GM18951 (cell line): Measurements from ENCODE around the gene DUSP9.
"Not testable (repeated sequence)": the region's sequence is repeated elsewhere in the genome, so short reads cannot be mapped to it uniquely, and the experiment has no call there.

Experiments
- POLR2A ChIP-seq: IDR thresholded peaks from 4 replicates; pipeline ENCODE4 v1.6.1; 2011; ENCODE audit warnings: mild to moderate bottlenecking; ENCODE audit not compliant: insufficient read length, insufficient read depth; ENCODE audit errors: extremely low read depth
- in situ Hi-C: fragments of 300-500 bp; cut with MboI; formaldehyde crosslinking; loops from one replicate; pipeline ENCODE4 v1.12.0; 2022; ENCODE audit warnings: low sequenced_read_pairs, mixed read lengths, inconsistent platforms; ENCODE audit not compliant: unreplicated experiment

The DUSP9 gene, protein sequence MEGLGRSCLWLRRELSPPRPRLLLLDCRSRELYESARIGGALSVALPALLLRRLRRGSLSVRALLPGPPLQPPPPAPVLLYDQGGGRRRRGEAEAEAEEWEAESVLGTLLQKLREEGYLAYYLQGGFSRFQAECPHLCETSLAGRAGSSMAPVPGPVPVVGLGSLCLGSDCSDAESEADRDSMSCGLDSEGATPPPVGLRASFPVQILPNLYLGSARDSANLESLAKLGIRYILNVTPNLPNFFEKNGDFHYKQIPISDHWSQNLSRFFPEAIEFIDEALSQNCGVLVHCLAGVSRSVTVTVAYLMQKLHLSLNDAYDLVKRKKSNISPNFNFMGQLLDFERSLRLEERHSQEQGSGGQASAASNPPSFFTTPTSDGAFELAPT

GRCh38 chrX:153646620-153647373, at the start of gene DUSP9:
Gene DUSP9, plus strand, starts transcription at chrX:153647203. Its CDS starts 751 bp downstream, at chrX:153647954.
- TF ChIP-seq POLR2A: no peak
- in situ Hi-C loops: no loop called here

DNA sequence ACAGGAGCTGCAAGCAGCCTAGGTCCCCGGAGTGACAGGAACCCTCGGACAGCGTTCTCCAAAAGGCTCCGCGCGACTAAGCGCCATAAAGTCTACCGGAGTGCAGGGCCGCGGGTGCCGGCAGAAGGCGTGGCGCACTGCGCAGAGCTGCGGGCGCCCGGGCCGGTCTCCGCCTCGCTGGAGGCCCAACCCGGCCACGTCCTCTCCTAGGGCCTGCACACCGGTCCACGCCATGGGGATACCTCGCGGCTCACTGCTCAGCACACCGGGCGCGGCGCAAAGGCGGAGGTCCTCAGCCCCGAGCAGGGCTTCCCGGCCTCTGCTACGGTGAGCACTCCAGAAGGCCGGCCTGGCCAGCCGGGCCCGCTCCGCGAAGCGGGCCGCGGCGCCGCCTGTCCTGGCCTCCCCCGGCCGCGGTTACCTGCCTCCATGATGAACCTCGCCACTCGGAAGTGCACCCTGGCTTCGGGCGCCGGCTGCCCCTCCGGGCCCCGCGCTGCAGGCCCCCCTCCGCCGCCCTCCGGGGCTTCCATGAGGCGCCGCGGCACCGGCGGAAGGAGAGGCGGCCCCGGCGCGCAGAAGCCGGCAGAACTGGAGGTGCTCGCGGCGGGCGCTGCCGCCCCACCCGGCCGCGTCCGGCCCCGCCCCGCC, 48.3 kb upstream of the DUSP9 start, which contains the start of gene CCNQ:
TSS of gene CCNQ (minus strand) at position 599 of the 651 bp plus-strand sequence. CDS start at position 533, 66 bp downstream.
- TF ChIP-seq POLR2A: peak; percentile 64
- in situ Hi-C loops: no loop called here

DNA sequence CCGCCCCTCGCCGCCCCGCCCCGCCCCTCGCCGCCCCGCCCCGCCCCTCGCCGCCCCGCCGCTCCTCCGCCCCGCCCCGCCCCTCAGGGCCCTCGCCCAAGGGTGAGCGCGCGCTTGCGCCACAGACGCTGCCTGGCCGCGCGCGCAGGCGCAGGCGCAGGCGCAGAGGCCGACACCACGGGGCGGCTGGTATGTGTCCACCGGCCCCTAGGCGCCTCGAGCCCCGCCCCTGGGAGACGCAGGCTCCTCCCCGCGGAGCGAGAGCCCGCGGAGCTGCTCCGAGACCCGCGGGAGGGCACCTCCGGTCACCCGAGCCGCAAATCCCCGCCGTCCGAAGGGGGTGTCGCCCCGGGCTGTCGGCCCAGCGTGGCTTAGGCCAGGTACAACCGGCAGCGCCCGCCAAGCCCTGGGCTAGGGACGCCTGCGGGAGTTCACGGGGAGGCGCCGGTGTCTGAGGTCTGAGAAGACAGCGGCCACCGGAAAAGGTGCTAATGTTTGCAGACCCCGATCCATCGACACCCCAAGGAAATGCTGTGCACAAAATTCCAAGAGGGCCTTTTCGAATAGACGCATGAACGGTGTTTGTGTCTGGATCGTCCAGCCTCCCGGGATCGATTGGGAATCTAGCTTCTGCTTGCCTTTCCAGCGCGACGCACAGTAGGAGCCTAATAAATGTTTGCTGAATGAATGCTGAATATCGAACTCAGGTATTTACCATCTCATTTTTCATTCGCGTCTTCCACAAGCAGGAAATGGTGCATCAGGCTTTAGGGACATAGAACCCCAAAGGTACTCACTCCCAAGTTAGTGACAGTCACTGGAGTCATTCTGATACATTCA, 47.6 kb upstream of the DUSP9 start:
- in situ Hi-C loops: no loop called here
- TF ChIP-seq POLR2A: peak; percentile 2

DNA sequence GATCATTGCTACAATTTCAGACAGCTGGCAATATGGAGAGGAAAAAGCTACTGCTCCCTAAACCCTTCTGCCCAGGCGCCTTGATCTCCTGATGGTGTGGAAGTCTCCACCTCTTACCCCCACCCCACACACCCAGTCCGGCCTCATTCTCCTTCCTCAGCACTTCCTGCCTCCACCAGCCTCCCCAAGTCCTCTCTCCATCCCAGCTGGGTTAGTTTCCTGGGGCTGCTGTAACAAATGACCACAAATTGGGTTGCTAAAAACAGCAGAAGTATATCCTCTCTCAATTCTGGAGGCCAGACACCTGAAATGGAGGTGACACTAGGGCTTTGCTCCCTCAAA, 47.0 kb upstream of the DUSP9 start:
- in situ Hi-C loops: no loop called here
- TF ChIP-seq POLR2A: no peak

DNA sequence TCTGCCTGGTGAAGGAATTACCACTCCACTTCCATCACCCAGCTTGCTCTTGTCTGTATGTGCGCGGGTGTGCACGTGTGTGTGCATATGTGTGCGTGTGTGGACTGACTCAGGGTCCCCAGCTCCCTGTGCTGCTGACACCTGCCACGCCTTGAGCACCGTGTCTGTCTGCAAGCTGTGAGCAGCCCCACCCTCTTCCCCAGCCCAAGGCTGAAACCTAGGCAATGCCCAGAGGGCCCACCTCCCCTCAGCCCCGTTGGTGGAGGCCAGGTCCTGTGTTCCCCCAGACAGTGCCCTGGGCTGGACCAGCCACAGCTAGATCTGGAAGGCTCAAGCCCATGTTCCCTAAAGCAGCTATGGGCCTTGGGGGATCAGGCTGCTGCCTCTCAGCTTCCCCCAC, 46.1 kb upstream of the DUSP9 start:
- TF ChIP-seq POLR2A: no peak
- in situ Hi-C loops: no loop called here

DNA sequence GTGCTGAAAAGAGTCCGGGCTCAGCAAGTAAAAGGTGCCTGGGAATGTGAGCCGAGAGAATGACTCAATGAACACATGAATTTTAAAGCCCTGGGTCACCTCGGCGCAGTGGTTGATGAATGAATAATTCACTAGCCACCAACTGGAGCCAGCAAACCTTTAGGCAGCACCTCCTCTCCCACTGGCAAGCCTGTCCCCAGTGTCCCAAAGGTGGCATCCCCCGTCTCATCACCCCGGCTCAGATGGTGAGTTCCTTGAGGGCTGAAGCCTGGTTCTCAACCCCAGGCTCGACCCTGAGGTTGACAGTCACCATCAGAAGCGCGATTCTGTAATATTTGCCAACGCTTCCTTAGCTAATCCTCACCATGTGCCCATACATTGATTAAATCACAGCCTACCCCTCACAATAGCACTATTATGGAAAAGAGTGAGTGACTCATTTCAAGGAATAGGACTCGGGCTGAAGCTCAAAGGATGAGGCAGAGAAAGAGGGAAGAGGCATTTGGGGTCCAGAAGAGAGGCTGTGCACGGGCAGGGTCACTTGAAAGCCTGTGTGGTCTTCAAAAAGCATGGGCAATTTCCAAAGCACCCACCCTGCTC, 45.4 kb upstream of the DUSP9 start:
- in situ Hi-C loops: no loop called here
- TF ChIP-seq POLR2A: no peak

DNA sequence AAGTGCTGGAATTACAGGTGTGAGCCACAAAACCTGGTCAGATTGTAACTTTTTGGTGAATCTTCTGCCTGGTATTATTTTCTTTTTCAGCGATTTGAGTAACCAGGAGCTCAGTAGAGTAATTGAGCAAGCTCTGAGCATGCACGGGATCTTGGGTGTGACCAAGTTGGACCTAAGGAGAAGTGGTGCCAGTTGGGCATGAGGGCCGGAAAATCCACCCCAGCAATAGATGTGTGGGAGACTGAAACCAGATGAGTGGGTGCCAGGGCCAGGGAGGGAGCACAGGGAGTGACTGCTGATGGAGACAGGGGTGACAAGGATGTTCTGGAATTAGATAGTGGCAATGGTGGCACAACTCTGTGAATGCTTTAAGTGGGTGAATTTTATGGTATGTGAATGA, 44.4 kb upstream of the DUSP9 start:
- in situ Hi-C loops: no loop called here

GRCh38 chrX:153603131-153603656, 43.8 kb upstream of the DUSP9 start:
- TF ChIP-seq POLR2A: no peak
- in situ Hi-C loops: no loop called here

More for the DNA sequence above, 44.4 kb upstream of the DUSP9 start:
- TF ChIP-seq POLR2A: no peak

DNA sequence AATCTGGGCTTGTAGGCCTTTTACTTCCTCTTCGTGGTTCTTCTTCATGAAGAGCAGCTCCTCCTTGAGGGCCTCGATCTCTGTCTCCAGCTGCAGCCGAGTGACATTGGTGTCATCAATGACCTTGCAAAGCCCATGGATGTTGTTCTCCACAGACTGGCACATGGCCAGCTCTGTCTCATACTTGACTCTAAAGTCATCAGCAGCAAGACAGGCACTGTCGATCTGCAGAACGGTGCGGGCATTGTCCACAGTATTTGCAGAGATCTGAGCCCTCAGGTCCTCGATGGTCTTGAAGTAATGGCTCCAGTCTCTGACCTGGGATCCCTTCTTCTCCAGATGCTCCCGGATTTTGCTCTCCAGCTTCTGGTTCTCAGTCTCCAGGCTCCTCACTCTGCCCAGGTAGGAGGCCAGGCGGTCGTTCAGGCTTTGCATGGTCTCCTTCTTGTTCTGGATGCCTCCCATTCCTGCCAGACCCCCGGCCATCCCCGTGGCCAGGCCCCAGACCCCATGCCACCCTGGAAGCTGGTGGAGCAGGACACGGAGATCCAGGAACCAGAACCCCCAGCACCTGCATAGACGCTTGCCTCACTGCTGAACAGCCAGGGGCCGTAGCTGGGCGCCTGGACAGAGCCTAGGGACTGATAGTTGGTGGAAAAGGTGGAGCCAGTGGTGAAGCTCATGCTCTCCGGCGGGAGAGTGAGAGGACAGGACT, 42.2 kb upstream of the DUSP9 start:
- in situ Hi-C loops: not testable (repeated sequence)

GRCh38 chrX:153606503-153606902, 40.5 kb upstream of the DUSP9 start:
- TF ChIP-seq POLR2A: no peak
- in situ Hi-C loops: no loop called here

DNA sequence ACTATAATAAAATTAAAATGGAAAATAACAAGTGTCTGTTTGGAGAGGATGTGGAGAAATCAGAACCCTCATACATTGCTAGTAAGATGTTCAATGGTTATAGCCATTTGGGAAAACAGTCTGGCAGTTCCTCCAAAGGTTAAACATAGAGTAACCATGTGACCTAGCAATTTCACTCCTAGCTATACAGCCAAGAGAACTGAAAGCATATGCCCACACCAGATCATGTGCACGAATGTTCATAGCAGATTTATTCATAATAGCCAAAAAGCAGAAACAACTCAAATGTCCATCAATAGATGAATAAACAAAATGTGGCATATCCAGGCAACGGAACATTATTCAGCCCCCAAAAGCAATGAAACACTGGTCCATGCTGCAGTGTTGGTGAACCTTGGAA, 38.6 kb upstream of the DUSP9 start:
- TF ChIP-seq POLR2A: no peak
- in situ Hi-C loops: no loop called here

DNA sequence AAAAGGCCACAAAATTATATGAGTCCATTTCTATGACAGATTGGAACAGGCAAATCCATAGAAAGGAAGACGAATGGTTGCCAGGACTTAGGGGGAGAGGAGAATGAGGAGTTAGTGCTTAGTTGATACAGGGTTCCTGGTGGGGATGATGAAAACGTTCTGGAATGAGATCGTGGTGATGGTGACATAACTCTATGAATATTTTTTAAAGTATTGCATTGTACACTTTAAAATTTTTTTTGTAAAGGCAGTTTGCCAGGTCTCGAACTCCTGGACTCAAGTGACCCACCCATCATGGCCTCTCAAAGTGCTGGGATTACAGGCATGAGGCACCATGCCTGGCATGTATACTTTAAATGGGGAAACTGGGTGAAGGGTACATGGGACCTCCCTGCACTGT, 38.2 kb upstream of the DUSP9 start:
- in situ Hi-C loops: no loop called here
- TF ChIP-seq POLR2A: no peak
